Measurements from ENCODE around the gene DIAPH2.

DNA sequence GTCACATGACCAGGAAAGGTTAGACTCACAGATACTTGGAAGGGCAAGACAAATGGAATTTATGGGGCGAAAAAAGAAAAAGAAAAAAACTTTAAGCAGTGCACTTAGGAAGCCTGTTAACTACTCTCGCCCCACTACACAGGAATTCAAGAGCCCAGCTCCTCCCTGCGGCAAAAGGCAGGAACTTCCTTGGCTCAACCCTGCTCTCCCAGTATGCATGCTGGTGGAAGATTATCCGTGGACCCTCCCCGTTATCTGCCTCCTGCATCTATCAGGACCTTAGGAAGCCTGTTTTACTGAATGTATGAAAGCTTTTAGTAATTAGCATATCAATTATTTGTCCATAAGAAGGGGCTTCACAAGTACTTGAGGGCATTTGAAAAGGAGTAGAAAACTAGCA is 158.9 kb downstream of the DIAPH2 start:
- TF ChIP-seq PAX5 (IDR thresholded peaks at IDR 0.05; ENCODE audit: insufficient read depth, low read length, severe bottlenecking) (no peak), SPI1 (IDR thresholded peaks at IDR 0.05; ENCODE audit: low read depth, low read length) (no peak), POLR2A (IDR thresholded peaks at IDR 0.05; ENCODE audit: low read depth, low read length) (no peak), TAF1 (IDR thresholded peaks at IDR 0.05; ENCODE audit: low read depth, low read length) (no peak), POLR2AphosphoS5 (IDR thresholded peaks at IDR 0.05; ENCODE audit: low read depth, low read length) (no peak)

Measured in GM12891 (cell line).